HEK293 (cell line): ENCODE results near the gene INO80C.

Experiments used
- ZFP3 ChIP-seq: fragments of 450-650 bp; formaldehyde crosslinking; IDR thresholded peaks from 2 replicates; pipeline ENCODE4 v1.5.1; 2016; ENCODE audit warnings: low read depth, missing biosample characterization, missing genetic modification characterization
- ZNF24 ChIP-seq: fragments of 450-650 bp; formaldehyde crosslinking; IDR thresholded peaks from 2 replicates; pipeline ENCODE4 v1.5.1; 2016; ENCODE audit warnings: missing biosample characterization, missing genetic modification characterization
- ZNF423 ChIP-seq: fragments of 450-650 bp; formaldehyde crosslinking; IDR thresholded peaks from 2 replicates; pipeline ENCODE4 v1.5.1; 2016; ENCODE audit warnings: missing biosample characterization, missing genetic modification characterization
- TF ChIP-seq, protein P1 (sequence below): fragments of 450-650 bp; formaldehyde crosslinking; IDR thresholded peaks from 2 replicates; pipeline ENCODE4 v1.5.1; 2016; ENCODE audit warnings: missing biosample characterization, missing genetic modification characterization, borderline replicate concordance
- TF ChIP-seq, protein P2 (sequence below): fragments of 450-650 bp; formaldehyde crosslinking; conservative IDR thresholded peaks from 2 replicates; pipeline ENCODE4 v1.5.1; 2016; ENCODE audit warnings: low read depth, missing biosample characterization, missing genetic modification characterization

DNA sequence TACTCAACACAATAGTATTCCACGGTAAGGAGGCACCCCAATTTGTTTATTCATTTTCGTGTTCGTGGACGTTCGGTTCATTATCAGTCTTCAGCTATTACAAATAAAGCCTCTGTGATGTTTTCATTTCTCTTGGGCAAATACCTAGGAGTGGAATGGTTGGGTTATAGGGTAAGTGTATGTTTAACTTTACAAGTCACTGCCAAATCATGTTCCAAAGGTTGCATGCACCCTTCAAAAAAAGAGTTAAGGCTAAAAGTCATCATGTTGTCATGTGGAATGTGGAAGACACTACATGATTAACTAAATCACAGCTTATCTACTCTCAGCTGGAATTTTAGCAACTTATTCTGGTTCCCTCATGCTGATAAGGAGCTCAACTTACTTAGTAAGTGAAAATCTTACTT lies 15.8 kb downstream of the INO80C start:
- TF ChIP-seq, protein P1, sequence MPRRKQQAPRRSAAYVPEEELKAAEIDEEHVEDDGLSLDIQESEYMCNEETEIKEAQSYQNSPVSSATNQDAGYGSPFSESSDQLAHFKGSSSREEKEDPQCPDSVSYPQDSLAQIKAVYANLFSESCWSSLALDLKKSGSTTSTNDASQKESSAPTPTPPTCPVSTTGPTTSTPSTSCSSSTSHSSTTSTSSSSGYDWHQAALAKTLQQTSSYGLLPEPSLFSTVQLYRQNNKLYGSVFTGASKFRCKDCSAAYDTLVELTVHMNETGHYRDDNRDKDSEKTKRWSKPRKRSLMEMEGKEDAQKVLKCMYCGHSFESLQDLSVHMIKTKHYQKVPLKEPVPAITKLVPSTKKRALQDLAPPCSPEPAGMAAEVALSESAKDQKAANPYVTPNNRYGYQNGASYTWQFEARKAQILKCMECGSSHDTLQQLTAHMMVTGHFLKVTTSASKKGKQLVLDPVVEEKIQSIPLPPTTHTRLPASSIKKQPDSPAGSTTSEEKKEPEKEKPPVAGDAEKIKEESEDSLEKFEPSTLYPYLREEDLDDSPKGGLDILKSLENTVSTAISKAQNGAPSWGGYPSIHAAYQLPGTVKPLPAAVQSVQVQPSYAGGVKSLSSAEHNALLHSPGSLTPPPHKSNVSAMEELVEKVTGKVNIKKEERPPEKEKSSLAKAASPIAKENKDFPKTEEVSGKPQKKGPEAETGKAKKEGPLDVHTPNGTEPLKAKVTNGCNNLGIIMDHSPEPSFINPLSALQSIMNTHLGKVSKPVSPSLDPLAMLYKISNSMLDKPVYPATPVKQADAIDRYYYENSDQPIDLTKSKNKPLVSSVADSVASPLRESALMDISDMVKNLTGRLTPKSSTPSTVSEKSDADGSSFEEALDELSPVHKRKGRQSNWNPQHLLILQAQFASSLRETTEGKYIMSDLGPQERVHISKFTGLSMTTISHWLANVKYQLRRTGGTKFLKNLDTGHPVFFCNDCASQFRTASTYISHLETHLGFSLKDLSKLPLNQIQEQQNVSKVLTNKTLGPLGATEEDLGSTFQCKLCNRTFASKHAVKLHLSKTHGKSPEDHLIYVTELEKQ = no peak
- TF ChIP-seq ZFP3 (no peak), ZNF24 (tag by site-specific recombination) (no peak), ZNF423 (no peak)
- TF ChIP-seq, protein P2, sequence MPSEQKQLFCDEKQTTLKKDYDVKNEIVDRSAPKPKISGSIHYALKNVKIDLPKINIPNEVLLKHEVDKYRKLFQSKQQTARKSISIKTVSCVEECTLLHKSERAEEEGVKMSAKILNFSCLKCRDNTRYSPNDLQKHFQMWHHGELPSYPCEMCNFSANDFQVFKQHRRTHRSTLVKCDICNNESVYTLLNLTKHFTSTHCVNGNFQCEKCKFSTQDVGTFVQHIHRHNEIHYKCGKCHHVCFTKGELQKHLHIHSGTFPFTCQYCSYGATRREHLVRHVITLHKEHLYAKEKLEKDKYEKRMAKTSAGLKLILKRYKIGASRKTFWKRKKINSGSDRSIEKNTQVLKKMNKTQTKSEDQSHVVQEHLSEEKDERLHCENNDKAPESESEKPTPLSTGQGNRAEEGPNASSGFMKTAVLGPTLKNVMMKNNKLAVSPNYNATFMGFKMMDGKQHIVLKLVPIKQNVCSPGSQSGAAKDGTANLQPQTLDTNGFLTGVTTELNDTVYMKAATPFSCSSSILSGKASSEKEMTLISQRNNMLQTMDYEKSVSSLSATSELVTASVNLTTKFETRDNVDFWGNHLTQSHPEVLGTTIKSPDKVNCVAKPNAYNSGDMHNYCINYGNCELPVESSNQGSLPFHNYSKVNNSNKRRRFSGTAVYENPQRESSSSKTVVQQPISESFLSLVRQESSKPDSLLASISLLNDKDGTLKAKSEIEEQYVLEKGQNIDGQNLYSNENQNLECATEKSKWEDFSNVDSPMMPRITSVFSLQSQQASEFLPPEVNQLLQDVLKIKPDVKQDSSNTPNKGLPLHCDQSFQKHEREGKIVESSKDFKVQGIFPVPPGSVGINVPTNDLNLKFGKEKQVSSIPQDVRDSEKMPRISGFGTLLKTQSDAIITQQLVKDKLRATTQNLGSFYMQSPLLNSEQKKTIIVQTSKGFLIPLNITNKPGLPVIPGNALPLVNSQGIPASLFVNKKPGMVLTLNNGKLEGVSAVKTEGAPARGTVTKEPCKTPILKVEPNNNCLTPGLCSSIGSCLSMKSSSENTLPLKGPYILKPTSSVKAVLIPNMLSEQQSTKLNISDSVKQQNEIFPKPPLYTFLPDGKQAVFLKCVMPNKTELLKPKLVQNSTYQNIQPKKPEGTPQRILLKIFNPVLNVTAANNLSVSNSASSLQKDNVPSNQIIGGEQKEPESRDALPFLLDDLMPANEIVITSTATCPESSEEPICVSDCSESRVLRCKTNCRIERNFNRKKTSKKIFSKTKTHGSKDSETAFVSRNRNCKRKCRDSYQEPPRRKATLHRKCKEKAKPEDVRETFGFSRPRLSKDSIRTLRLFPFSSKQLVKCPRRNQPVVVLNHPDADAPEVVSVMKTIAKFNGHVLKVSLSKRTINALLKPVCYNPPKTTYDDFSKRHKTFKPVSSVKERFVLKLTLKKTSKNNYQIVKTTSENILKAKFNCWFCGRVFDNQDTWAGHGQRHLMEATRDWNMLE (tag by site-specific recombination) = no peak
